MCF 10A (cell line): ENCODE results near the gene RELB. TPM values are rescaled to one million over a fixed set of nuclear protein-coding genes. Genes with fewer than 3 reads are reported as not detected.
"Not testable (repeated sequence)": the region's sequence is repeated elsewhere in the genome, so short reads cannot be mapped to it uniquely, and the experiment has no call there.

ENCODE experiments used
- BruUV-seq: library from RNA; stranded (reverse); fragments of 400-500 nt; replicated peaks from 2 replicates; lab custom pipeline; 2021; lab: Mats Ljungman, UMichigan
- CTCF ChIA-PET: fragments of 300-600 bp; sonication (Branson Sonifier 250); formaldehyde crosslinking; extraction: SDS; loops from one replicate; lab custom pipeline; 2021; ENCODE audit warnings: antibody characterized with exemption, inconsistent platforms; lab: Yijun Ruan, JAX
- POLR2A ChIA-PET: fragments of 300-600, 350-650 bp; sonication (Branson Sonifier 250); formaldehyde crosslinking; extraction: SDS; loops from one replicate; lab custom pipeline; 2020; ENCODE audit warnings: antibody characterized with exemption, inconsistent platforms; lab: Yijun Ruan, JAX
- DNase-seq: peaks from one replicate; pipeline ENCODE4 v3.0.0-alpha.2; 2018; ENCODE audit not compliant: unreplicated experiment
- H3K27ac Mint-ChIP-seq: one replicate; pipeline ENCODE4 v1.8.0; 2022; ENCODE audit warnings: mild to moderate bottlenecking, low read depth, mixed read lengths; ENCODE audit not compliant: unreplicated experiment
- H3K27me3 Mint-ChIP-seq: one replicate; pipeline ENCODE4 v1.8.0; 2022; ENCODE audit warnings: mixed read lengths; ENCODE audit not compliant: insufficient read depth, unreplicated experiment
- H3K36me3 Mint-ChIP-seq: one replicate; pipeline ENCODE4 v1.8.0; 2022; ENCODE audit warnings: mild to moderate bottlenecking, moderate library complexity, mixed read lengths; ENCODE audit not compliant: insufficient read depth, unreplicated experiment
- H3K4me1 Mint-ChIP-seq: one replicate; pipeline ENCODE4 v1.8.0; 2022; ENCODE audit warnings: mixed read lengths; ENCODE audit not compliant: insufficient read depth, unreplicated experiment
- H3K4me3 Mint-ChIP-seq: one replicate; pipeline ENCODE4 v1.8.0; 2022; ENCODE audit warnings: mild to moderate bottlenecking, moderate library complexity, mixed read lengths; ENCODE audit not compliant: unreplicated experiment
- H3K9me3 Mint-ChIP-seq: one replicate; pipeline ENCODE4 v1.8.0; 2022; ENCODE audit warnings: mixed read lengths; ENCODE audit not compliant: unreplicated experiment
- intact Hi-C: fragments of 100-400 bp; cut with micrococcal nuclease; formaldehyde crosslinking; loops from 2 replicates; pipeline ENCODE4 v1.14.1; 2022
- total RNA-seq: library from RNA; stranded (reverse); gene quantifications from 2 replicates; pipeline ENCODE4 v1.2.3, GENCODE V29; 2022
- TF ChIP-seq, protein P1 (sequence below): fragments of 200-600 bp; IDR thresholded peaks from one replicate; pipeline ENCODE4 v1.8.0; 2022; ENCODE audit warnings: antibody characterized with exemption, mild to moderate bottlenecking; ENCODE audit not compliant: unreplicated experiment

Gene RELB
- total RNA-seq, 1 experiment from 2014 or later = 39.8 TPM

DNA sequence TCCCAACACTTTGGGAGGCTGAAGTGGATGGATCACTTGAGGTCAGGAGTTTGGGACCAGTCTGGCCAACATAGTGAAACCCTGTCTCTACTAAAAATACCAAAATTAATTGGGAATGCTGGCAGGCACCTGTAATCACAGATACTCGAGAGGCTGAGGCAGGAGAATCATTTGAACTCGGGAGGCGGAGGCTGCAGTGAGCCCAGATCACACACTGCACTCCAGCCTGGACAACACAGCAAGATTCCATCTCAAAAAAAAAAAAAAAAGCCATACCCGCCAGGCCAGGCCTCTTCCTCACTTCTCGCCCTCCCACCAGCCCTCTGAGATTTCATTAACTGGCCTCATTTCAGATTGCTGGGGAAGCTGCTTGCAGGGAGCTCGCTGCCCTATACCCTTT is 7.7 kb upstream of the RELB start:
- H3K36me3 Mint-ChIP-seq = peaks cover 47% of the 10 kb centered on the region
- intact Hi-C loops = no loop called here
- CTCF ChIA-PET = interaction anchor here (0.6 kb wide), 1 partner anchor 87 kb away, joined by 4 read pairs; no protein-coding TSS in a partner anchor
- TF ChIP-seq, protein P1, sequence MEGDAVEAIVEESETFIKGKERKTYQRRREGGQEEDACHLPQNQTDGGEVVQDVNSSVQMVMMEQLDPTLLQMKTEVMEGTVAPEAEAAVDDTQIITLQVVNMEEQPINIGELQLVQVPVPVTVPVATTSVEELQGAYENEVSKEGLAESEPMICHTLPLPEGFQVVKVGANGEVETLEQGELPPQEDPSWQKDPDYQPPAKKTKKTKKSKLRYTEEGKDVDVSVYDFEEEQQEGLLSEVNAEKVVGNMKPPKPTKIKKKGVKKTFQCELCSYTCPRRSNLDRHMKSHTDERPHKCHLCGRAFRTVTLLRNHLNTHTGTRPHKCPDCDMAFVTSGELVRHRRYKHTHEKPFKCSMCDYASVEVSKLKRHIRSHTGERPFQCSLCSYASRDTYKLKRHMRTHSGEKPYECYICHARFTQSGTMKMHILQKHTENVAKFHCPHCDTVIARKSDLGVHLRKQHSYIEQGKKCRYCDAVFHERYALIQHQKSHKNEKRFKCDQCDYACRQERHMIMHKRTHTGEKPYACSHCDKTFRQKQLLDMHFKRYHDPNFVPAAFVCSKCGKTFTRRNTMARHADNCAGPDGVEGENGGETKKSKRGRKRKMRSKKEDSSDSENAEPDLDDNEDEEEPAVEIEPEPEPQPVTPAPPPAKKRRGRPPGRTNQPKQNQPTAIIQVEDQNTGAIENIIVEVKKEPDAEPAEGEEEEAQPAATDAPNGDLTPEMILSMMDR = no peak
- no peaks in the 10 kb centered on the region for H3K27me3 Mint-ChIP-seq
- no peak overlapping the region for H3K27ac Mint-ChIP-seq
- no TSS peak for BruUV-seq
- no peak overlapping the region for H3K4me3 Mint-ChIP-seq
- no peaks in the 10 kb centered on the region for H3K9me3 Mint-ChIP-seq
- no peak for DNase-seq
- POLR2A ChIA-PET = no interaction called here
- no peaks in the 10 kb centered on the region for H3K4me1 Mint-ChIP-seq

DNA sequence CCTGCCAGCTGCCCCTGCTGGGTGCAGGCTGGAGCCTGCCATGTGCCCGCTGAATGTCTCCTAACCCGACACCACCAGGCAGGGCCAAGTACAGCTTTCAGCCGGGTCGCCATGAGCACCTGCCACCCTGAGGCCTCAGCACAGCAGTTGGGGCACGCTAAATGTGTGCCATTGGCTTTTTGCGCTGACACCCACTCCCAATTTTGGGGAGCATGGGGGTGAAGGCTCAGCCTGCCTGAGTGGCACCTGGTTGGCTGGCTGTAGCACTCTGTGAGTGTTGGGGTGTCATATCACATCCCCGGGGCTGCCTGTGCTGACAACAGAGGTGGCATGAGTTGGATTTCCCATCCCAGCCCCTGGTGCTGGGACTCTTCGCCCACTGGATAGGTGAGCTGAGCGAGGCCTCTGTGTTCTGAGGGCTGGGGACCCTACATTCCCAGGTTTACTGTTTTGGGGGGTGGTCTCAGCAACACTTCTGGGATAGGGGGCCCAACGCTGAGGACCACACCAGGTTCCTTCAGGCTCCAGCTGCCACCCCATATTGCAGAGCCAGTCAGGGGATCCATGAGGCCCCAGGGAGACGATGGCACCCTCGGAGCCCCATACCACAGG is 7.2 kb upstream of the RELB start:
- CTCF ChIA-PET = interaction anchor here (0.6 kb wide), 1 partner anchor 86 kb away, joined by 4 read pairs; no protein-coding TSS in a partner anchor
- H3K9me3 Mint-ChIP-seq = no peaks in the 10 kb centered on the region
- no peak overlapping the region for H3K4me3 Mint-ChIP-seq
- TF ChIP-seq, protein P1 = no peak
- no peaks in the 10 kb centered on the region for H3K27me3 Mint-ChIP-seq
- no peaks in the 10 kb centered on the region for H3K4me1 Mint-ChIP-seq
- no peak for DNase-seq
- H3K27ac Mint-ChIP-seq = no peak overlapping the region
- POLR2A ChIA-PET = no interaction called here
- intact Hi-C loops = no loop called here
- no TSS peak for BruUV-seq
- H3K36me3 Mint-ChIP-seq = peaks cover 43% of the 10 kb centered on the region

DNA sequence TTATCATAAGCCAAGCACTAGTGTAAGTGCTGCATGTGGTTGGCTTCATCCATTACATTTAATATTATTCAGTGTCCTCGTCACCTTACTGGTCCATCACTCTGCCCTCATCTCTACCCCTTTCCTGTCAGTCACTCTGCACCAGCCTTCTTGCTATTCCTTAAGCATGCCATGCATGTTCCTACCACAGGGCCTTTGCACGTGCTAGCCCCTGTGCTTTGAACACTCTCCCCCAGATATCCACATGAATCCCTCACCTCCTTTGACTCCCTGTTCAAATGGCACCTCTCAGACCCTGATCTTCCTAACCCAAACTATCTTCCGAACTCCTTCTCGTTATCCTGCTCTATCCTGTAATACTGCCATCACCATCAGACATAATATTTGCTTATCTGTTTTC is 3.2 kb upstream of the RELB start:
- Mint-ChIP-seq H3K4me3 (no peak overlapping the region), H3K27me3 (no peaks in the 10 kb centered on the region), H3K36me3 (peaks cover 33% of the 10 kb centered on the region), H3K4me1 (peaks cover 8% of the 10 kb centered on the region), H3K9me3 (no peaks in the 10 kb centered on the region), H3K27ac (no peak overlapping the region)
- TF ChIP-seq, protein P1 = no peak
- no peak for DNase-seq
- CTCF ChIA-PET = interaction anchor here (3.1 kb wide), 1 partner anchor 9 kb away, joined by 15 read pairs; no protein-coding TSS in a partner anchor
- POLR2A ChIA-PET = no interaction called here
- intact Hi-C loops = no loop called here
- no TSS peak for BruUV-seq

DNA sequence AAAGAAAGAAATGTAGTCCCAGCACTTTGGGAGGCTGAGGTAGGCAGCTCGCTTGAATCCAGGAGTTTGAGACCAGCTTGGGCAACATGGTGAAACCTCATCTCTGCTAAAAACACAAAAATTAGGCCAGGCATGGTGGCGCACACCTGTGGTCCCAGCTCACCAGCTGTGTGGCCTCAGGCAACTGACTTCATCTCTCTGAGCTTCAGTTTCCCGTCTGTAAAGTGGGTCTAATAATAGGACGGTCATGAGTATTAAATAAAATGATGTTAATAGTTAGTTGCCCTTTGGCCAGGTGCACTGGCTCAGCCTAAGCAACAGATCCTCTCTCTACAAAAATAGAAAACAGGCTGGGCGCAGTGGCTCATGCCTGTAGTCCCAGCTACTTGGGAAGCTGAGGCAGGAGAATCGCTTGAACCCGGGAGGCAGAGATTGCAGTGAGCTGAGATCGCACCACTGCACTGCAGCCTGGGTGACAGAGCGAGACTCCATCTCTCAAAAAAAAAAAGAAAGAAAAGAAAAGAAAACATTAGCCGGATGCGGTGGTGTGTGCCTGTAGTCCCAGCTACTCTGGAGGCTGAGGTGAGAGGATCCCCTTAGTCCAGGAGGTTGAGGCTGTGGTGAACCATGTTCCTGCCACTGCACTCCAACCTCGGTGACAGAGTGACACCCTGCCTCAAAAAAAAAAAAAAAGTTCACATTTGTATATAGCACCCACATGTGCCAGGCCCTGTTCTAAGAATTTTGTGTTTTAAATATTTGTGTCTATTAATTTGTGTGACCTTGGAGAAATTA is 1.9 kb upstream of the RELB start:
- H3K36me3 Mint-ChIP-seq = peaks cover 37% of the 10 kb centered on the region
- H3K27me3 Mint-ChIP-seq, H3K27ac Mint-ChIP-seq, intact Hi-C loops, H3K4me1 Mint-ChIP-seq, BruUV-seq, H3K9me3 Mint-ChIP-seq, H3K4me3 Mint-ChIP-seq, POLR2A ChIA-PET, DNase-seq: not testable (repeated sequence)
- CTCF ChIA-PET = interaction anchor here (0.6 to 3.1 kb wide), 2 partner anchors 10 to 33 kb away, joined by 3 to 15 read pairs; no protein-coding TSS in a partner anchor

DNA sequence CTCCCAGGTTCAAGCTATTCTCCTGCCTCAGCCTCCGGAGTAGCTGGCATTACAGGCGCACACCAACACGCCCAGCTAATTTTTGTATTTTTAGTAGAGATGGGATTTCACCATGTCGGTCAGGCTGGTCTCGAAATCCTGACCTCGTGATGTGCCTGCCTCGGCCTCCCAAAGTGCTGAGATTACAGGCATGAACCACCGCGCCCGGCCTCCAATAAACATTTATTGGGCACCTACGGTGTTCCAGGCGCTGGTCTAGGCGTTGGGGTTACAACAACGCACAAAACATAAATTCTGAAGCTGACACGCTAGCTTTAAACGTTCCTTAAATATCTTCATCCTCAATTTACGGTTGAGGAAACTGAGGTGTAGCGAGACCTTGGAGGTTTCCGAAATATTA is 599 bp upstream of the RELB start:
- Mint-ChIP-seq H3K27ac (peak overlapping the region; percentile 94), H3K36me3 (peaks cover 50% of the 10 kb centered on the region), H3K4me3 (peak overlapping the region; percentile 86)
- POLR2A ChIA-PET = interaction anchor here (0.7 to 3.2 kb wide), 4 partner anchors 12 to 90 kb away, joined by 3 to 22 read pairs (median 4); partner anchors contain the start of gene CLASRP
- intact Hi-C loops, H3K4me1 Mint-ChIP-seq, DNase-seq, BruUV-seq, H3K9me3 Mint-ChIP-seq, H3K27me3 Mint-ChIP-seq: not testable (repeated sequence)
- CTCF ChIA-PET = interaction anchor here (3.1 kb wide), 1 partner anchor 11 kb away, joined by 15 read pairs; no protein-coding TSS in a partner anchor
